T-helper 1 cell treated with Interleukin-12 subunit alpha and Interleukin-12 subunit beta and Interleukin-4 antibody, amounts not matched to agents 30 μg/mL and 1 μg/mL, for 36 hours (primary cell): ENCODE results near the gene CABP1.

ENCODE experiments used
- H3K27ac Mint-ChIP-seq: one replicate; pipeline ENCODE4 v1.8.0; 2021; ENCODE audit warnings: mild to moderate bottlenecking, mixed read lengths
- H3K27me3 Mint-ChIP-seq: one replicate; pipeline ENCODE4 v1.8.0; 2021; ENCODE audit warnings: low read depth, mixed read lengths
- H3K36me3 Mint-ChIP-seq: one replicate; pipeline ENCODE4 v1.8.0; 2021; ENCODE audit warnings: low read depth, mixed read lengths
- H3K4me1 Mint-ChIP-seq: one replicate; pipeline ENCODE4 v1.8.0; 2021; ENCODE audit warnings: low read depth, mixed read lengths
- H3K4me3 Mint-ChIP-seq: one replicate; pipeline ENCODE4 v1.8.0; 2021; ENCODE audit warnings: mild to moderate bottlenecking, moderate library complexity, mixed read lengths
- H3K9me3 Mint-ChIP-seq: one replicate; pipeline ENCODE4 v1.8.0; 2021; ENCODE audit warnings: mixed read lengths

Gene CABP1

GRCh38 chr12:120688527-120689071 lies 48.2 kb downstream of the CABP1 start:
- Mint-ChIP-seq H3K4me1 (peaks cover 54% of the 10 kb centered on the region), H3K27me3 (no peaks in the 10 kb centered on the region), H3K4me3 (peak overlapping the region; percentile 95), H3K27ac (peak overlapping the region; percentile 79), H3K9me3 (no peaks in the 10 kb centered on the region), H3K36me3 (peaks cover 12% of the 10 kb centered on the region)

DNA sequence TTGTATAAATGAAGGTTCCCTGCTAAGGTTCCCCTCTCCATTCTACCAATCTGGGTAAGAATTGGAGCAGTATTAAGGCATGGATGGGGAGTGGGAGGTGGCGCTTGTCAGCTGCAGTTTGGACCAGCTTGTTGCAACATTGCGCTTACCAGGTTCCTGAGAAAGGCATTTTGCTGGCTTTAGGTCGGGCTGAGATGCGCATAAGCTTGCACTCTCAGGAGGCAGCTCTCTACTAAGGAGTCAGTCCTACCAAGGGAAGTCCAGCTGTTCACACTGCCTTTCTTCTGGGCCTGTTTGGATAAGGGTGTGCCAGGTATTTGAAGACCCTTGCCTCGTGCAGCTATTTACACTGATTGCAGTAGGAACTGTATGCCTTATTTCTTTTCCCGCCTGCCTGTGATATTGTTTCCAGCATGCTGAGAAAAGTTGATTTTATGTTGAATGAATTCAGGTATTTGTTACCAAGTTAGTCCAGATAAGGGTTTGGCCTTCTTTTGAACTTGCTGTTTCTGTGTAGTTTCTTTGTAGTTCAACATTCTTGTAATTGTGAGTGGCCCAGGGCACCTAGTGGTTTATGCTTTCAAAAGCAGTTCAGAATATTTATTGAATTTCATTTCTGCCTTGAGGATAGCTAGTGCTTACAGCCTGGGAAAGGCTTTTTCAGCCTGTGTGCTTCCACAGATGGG lies 49.1 kb downstream of the CABP1 start:
- H3K4me3 Mint-ChIP-seq: peak overlapping the region; percentile 95
- H3K4me1 Mint-ChIP-seq: peaks cover 59% of the 10 kb centered on the region

GRCh38 chr12:120690083-120690450 lies 49.6 kb downstream of the CABP1 start:
- H3K36me3 Mint-ChIP-seq: peaks cover 25% of the 10 kb centered on the region
- no peak overlapping the region for H3K27ac Mint-ChIP-seq
- H3K4me1 Mint-ChIP-seq: peaks cover 56% of the 10 kb centered on the region
- no peaks in the 10 kb centered on the region for H3K9me3 Mint-ChIP-seq
- no peak overlapping the region for H3K4me3 Mint-ChIP-seq
- no peaks in the 10 kb centered on the region for H3K27me3 Mint-ChIP-seq

More for the DNA sequence above, 49.1 kb downstream of the CABP1 start:
- Mint-ChIP-seq H3K9me3 (no peaks in the 10 kb centered on the region), H3K36me3 (peaks cover 20% of the 10 kb centered on the region), H3K27ac (no peak overlapping the region), H3K27me3 (no peaks in the 10 kb centered on the region)

DNA sequence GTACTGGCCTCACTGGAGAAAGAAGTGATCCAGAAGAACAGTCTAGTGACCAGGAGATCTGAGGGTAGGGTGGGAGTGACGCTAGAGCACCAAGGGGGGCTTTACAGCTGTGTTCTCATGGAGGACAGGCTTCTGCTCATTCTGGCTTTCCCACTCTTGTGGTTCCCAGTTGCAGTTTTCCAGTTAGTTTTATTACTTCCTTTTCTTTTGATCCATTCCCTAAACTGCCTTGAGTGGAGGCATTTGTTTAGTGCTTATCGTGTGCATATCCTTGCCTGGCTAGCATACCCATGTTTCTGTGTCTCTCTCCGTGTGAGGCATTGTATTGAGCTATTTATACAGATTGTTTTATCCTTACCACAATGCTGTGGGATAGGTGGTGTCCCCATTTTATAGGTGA lies 50.6 kb downstream of the CABP1 start:
- Mint-ChIP-seq H3K9me3 (no peaks in the 10 kb centered on the region), H3K27ac (peak overlapping the region; percentile 46), H3K4me3 (peak overlapping the region; percentile 15), H3K36me3 (peaks cover 34% of the 10 kb centered on the region), H3K4me1 (peaks cover 56% of the 10 kb centered on the region), H3K27me3 (no peaks in the 10 kb centered on the region)

GRCh38 chr12:120692524-120693033 lies 52.2 kb downstream of the CABP1 start:
- H3K27me3 Mint-ChIP-seq: no peaks in the 10 kb centered on the region
- no peaks in the 10 kb centered on the region for H3K9me3 Mint-ChIP-seq
- peaks cover 49% of the 10 kb centered on the region for H3K36me3 Mint-ChIP-seq
- H3K4me1 Mint-ChIP-seq: peaks cover 57% of the 10 kb centered on the region
- peak overlapping the region; percentile 70 for H3K27ac Mint-ChIP-seq
- peak overlapping the region; percentile 33 for H3K4me3 Mint-ChIP-seq

GRCh38 chr12:120693848-120694247 lies 53.4 kb downstream of the CABP1 start:
- no peaks in the 10 kb centered on the region for H3K9me3 Mint-ChIP-seq
- peaks cover 49% of the 10 kb centered on the region for H3K36me3 Mint-ChIP-seq
- H3K4me1 Mint-ChIP-seq: peaks cover 49% of the 10 kb centered on the region
- peak overlapping the region; percentile 37 for H3K27ac Mint-ChIP-seq
- H3K27me3 Mint-ChIP-seq: no peaks in the 10 kb centered on the region
- H3K4me3 Mint-ChIP-seq: no peak overlapping the region

DNA sequence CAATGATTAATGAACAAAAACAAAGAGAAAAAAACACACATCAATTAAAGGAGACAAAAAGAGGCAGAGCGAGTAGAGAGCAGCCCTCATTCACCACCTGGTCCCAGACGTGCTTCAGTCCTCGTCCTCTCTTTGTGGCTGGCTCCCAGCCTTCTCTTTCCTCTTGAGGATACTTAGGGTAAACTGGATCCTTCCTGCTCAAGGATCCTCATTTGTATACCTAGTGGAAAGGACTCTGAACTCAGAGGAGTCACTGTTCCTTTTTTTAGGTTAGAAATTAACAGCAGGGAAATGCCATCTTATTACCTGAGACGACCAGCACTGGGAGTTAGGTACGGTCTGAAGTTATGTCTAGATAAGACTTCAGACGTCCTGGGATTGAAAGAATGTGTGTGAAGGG lies 56.2 kb downstream of the CABP1 start:
- no peak overlapping the region for H3K4me3 Mint-ChIP-seq
- no peak overlapping the region for H3K27ac Mint-ChIP-seq
- peaks cover 51% of the 10 kb centered on the region for H3K36me3 Mint-ChIP-seq
- no peaks in the 10 kb centered on the region for H3K27me3 Mint-ChIP-seq
- H3K4me1 Mint-ChIP-seq: peaks cover 27% of the 10 kb centered on the region
- H3K9me3 Mint-ChIP-seq: no peaks in the 10 kb centered on the region

- no peak overlapping the region for H3K4me3 Mint-ChIP-seq
- peaks cover 54% of the 10 kb centered on the region for H3K36me3 Mint-ChIP-seq
- H3K27ac Mint-ChIP-seq: no peak overlapping the region
Observed at GRCh38 chr12:120697344-120697743, 56.9 kb downstream of the CABP1 start.

GRCh38 chr12:120698665-120699064 lies 58.2 kb downstream of the CABP1 start:
- H3K4me1 Mint-ChIP-seq: peaks cover 12% of the 10 kb centered on the region
- H3K36me3 Mint-ChIP-seq: peaks cover 49% of the 10 kb centered on the region
- no peaks in the 10 kb centered on the region for H3K9me3 Mint-ChIP-seq
- H3K27me3 Mint-ChIP-seq: no peaks in the 10 kb centered on the region
- H3K27ac Mint-ChIP-seq: no peak overlapping the region
- H3K4me3 Mint-ChIP-seq: no peak overlapping the region

More at GRCh38 chr12:120697344-120697743, 56.9 kb downstream of the CABP1 start:
- Mint-ChIP-seq H3K4me1 (peaks cover 22% of the 10 kb centered on the region), H3K9me3 (no peaks in the 10 kb centered on the region), H3K27me3 (no peaks in the 10 kb centered on the region)

DNA sequence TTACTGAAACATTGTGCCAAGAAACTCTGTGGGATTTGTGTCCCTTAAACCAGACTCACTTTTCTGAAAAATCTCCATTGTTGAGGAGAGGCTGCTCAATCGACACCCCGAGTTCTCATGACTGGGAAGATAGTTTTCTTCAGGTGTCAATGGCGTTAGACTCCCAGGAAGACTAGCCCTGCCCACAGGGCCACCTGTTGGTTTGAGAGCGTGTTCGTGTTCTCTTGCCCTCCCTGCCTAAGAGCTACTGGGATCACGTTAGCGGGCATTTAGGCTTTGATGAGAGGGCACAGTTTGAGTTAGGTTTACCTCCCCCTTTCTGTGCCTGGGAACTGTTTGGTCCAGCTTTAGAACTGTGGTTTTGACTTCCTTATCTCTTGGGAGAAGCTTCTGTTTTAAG lies 59.1 kb downstream of the CABP1 start:
- peaks cover 7% of the 10 kb centered on the region for H3K4me1 Mint-ChIP-seq
- no peaks in the 10 kb centered on the region for H3K27me3 Mint-ChIP-seq
- H3K27ac Mint-ChIP-seq: no peak overlapping the region
- H3K9me3 Mint-ChIP-seq: no peaks in the 10 kb centered on the region
- H3K36me3 Mint-ChIP-seq: peaks cover 41% of the 10 kb centered on the region
- H3K4me3 Mint-ChIP-seq: no peak overlapping the region

- Mint-ChIP-seq H3K4me1 (peaks cover 7% of the 10 kb centered on the region), H3K27ac (no peak overlapping the region), H3K36me3 (peaks cover 28% of the 10 kb centered on the region), H3K4me3 (no peak overlapping the region), H3K27me3 (no peaks in the 10 kb centered on the region), H3K9me3 (no peaks in the 10 kb centered on the region)
Observed at GRCh38 chr12:120700886-120701285, 60.5 kb downstream of the CABP1 start.

GRCh38 chr12:120702637-120703036 lies 62.2 kb downstream of the CABP1 start:
- peaks cover 5% of the 10 kb centered on the region for H3K4me1 Mint-ChIP-seq
- no peak overlapping the region for H3K27ac Mint-ChIP-seq

DNA sequence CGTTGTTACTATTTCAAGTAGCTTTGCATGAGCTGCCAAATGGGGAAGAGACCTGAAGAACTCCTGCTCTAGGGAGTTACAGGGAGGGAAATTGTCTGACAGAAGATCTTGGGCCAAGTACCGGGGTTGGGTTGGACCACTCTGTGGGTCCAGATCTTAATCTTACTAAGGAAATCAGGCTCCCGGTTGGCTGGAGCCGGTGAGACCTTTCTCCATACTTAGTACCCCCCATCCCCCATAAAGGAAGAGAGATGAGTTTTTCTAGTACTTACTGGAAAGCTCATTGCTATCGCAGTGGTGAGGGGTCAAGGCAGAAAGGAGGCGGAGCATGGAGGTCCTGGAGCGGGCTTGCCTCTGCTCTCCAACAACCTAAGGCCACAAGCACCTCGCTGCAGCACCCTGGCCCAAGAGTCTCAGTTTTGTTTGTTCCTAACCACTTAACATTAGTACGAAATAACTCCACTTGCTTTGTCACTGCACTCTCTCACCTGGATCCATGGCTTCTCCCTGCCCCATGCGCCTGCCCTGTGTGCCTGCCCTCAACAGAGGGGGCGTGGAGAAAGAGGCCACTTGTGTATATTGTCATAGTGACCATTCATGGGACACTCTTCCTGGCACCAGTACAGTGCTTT lies 63.0 kb downstream of the CABP1 start:
- H3K9me3 Mint-ChIP-seq: no peaks in the 10 kb centered on the region
- peaks cover 10% of the 10 kb centered on the region for H3K36me3 Mint-ChIP-seq
- no peak overlapping the region for H3K27ac Mint-ChIP-seq
- H3K4me3 Mint-ChIP-seq: no peak overlapping the region
- H3K27me3 Mint-ChIP-seq: no peaks in the 10 kb centered on the region
- H3K4me1 Mint-ChIP-seq: peaks cover 2% of the 10 kb centered on the region

More at GRCh38 chr12:120702637-120703036, 62.2 kb downstream of the CABP1 start:
- Mint-ChIP-seq H3K36me3 (peaks cover 12% of the 10 kb centered on the region), H3K4me3 (no peak overlapping the region), H3K9me3 (no peaks in the 10 kb centered on the region), H3K27me3 (no peaks in the 10 kb centered on the region)

DNA sequence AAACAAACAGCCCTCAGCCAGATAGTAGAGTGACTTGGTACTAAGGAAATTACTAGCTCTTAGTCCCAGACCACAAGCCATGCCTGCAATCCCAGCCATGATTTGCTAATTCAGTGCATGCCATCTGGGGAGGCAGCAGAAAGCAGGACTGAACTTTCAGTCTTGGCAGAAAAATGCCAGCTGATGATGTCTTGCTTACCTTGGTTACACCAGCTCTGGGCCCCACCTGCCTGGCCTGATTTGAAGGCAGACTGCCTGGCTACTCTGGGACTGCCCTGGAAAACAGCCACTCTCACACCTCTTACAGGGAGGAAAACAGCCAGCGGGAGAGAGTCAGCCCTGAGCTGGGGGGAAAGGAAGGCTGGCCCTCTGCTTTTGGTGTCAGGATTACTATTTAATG lies 65.2 kb downstream of the CABP1 start:
- H3K9me3 Mint-ChIP-seq: no peaks in the 10 kb centered on the region
- H3K4me3 Mint-ChIP-seq: no peak overlapping the region
- no peak overlapping the region for H3K27ac Mint-ChIP-seq
- peaks cover 9% of the 10 kb centered on the region for H3K36me3 Mint-ChIP-seq
- H3K4me1 Mint-ChIP-seq: peaks cover 5% of the 10 kb centered on the region
- H3K27me3 Mint-ChIP-seq: no peaks in the 10 kb centered on the region

DNA sequence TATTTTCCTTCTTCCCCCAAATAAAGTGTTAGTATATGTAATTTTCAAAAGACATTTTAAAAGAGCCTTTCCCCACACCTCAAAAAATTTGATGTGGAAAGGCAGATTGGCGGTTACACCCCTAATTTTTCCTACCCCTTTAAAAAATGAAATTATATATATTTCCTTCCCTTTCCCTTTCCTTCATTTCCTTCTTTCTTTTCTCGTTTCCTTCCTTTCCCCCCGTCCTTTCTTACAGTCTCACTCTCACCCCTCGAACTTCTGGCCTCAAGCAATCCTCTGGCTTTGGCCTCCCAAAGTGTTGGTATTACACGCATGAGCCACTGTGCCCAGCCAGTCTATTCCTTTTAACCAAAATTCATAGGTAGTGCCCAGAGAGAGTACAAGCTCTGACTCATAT lies 65.6 kb downstream of the CABP1 start:
- Mint-ChIP-seq H3K27me3 (no peaks in the 10 kb centered on the region), H3K9me3 (no peaks in the 10 kb centered on the region), H3K27ac (no peak overlapping the region), H3K4me1 (peaks cover 5% of the 10 kb centered on the region), H3K4me3 (no peak overlapping the region), H3K36me3 (peaks cover 5% of the 10 kb centered on the region)
